HG02610 (cell line): ENCODE measurements around the gene RBM33.

Experiments
- ATAC-seq: cut with Tn5 transposase; IDR thresholded peaks from one replicate; pipeline ENCODE4 v1.9.1; 2021; ENCODE audit warnings: mild to moderate bottlenecking, moderate library complexity; ENCODE audit not compliant: unreplicated experiment

RBM33 gene

GRCh38 chr7:155763691-155764437, 119.4 kb downstream of the RBM33 start:
- peak; percentile 74 for ATAC-seq

GRCh38 chr7:155764438-155764793, 120.0 kb downstream of the RBM33 start:
- peak; percentile 54 for ATAC-seq

- ATAC-seq: no peak
Observed at GRCh38 chr7:155765458-155765857, 121.0 kb downstream of the RBM33 start.

GRCh38 chr7:155766386-155766785, 121.9 kb downstream of the RBM33 start:
- ATAC-seq: no peak

GRCh38 chr7:155766966-155767916, 122.8 kb downstream of the RBM33 start:
- ATAC-seq: no peak

GRCh38 chr7:155769701-155770100, 125.2 kb downstream of the RBM33 start:
- ATAC-seq: no peak

- ATAC-seq: no peak
Observed at GRCh38 chr7:155770241-155770640, 125.8 kb downstream of the RBM33 start.

GRCh38 chr7:155773531-155773930, 129.1 kb downstream of the RBM33 start:
- no peak for ATAC-seq

- ATAC-seq: no peak
Observed at GRCh38 chr7:155774947-155775346, 130.5 kb downstream of the RBM33 start.

GRCh38 chr7:155775691-155776090, 131.2 kb downstream of the RBM33 start:
- no peak for ATAC-seq

- ATAC-seq: no peak
Observed at GRCh38 chr7:155776606-155777005, 132.1 kb downstream of the RBM33 start.

- ATAC-seq: no peak
Observed at GRCh38 chr7:155778349-155778748, 133.9 kb downstream of the RBM33 start.

- no peak for ATAC-seq
Observed at GRCh38 chr7:155780884-155781283, 136.4 kb downstream of the RBM33 start.

- no peak for ATAC-seq
Observed at GRCh38 chr7:155781433-155781832, 137.0 kb downstream of the RBM33 start.

- no peak for ATAC-seq
Observed at GRCh38 chr7:155782466-155782865, 138.0 kb downstream of the RBM33 start.

- ATAC-seq: no peak
Observed at GRCh38 chr7:155785536-155785935, 141.1 kb downstream of the RBM33 start.

- no peak for ATAC-seq
Observed at GRCh38 chr7:155786491-155786890, 142.0 kb downstream of the RBM33 start.

GRCh38 chr7:155787171-155787851, 142.8 kb downstream of the RBM33 start:
- no peak for ATAC-seq

GRCh38 chr7:155788616-155789000, 144.1 kb downstream of the RBM33 start:
- ATAC-seq: no peak

GRCh38 chr7:155789001-155789725, 144.7 kb downstream of the RBM33 start:
- no peak for ATAC-seq

GRCh38 chr7:155790666-155791065, 146.2 kb downstream of the RBM33 start:
- no peak for ATAC-seq
